Spleen (tissue), 7 donors: ENCODE data around the gene CPN2.

Source experiments
- POLR2A ChIP-seq, 3 donors: fragments of 450-650 bp; IDR thresholded peaks; one replicate each; pipeline ENCODE4 v1.5.1; 2017; ENCODE audit warnings: antibody characterized with exemption in 3 of 3, mild to moderate bottlenecking in 1 of 3
- POLR2AphosphoS5 ChIP-seq, 3 donors: sonication (generic); formaldehyde crosslinking; IDR thresholded peaks; one replicate each; pipeline ENCODE4 v1.5.1; 2017; ENCODE audit warnings: antibody characterized with exemption in 3 of 3
- TF ChIP-seq, protein P1 (sequence below), 11 experiments: fragments of 200-600 bp in 7 of 11; fragments of 450-650 bp in 4 of 11; sonication (generic) in 4 of 11; IDR thresholded peaks in 8 of 11; conservative IDR thresholded peaks in 3 of 11; 1 replicate in 7 of 11; 2 replicates in 4 of 11; pipeline versions ENCODE4 v1.4.0 to v1.8.0; 2016 to 2021; ENCODE audit warnings: antibody characterized with exemption in 11 of 11, inconsistent platforms in 4 of 11, mild to moderate bottlenecking in 1 of 11
- donor health status: DM: no; HTN: no; CAD: no; lungs with moderate emphysema.
- donor health status: DM: no; HTN: no; CAD: no.
- donor health status: DM: no; HTN: no; CAD: no.

DNA sequence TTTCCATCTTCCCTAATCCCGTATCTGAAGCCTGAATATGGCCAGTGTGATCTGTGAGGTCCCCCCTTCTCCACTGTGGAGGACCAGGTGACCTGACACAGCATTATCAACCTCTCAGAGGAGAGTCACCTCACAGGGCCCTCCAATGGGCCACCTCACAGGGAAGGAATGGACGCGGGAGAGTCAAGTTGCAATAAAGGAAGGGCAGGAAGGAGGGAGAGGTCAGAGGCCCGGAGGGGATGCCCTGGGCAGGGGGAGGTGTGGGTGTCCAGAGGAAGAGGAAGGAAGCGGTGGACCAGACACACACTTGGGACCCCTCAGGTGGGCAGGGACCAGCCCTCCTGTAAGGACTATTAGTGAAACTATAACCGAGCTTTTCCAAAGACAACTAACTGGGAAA is 33.0 kb upstream of the CPN2 start:
- TF ChIP-seq POLR2A (IDR thresholded peaks at IDR 0.05) = no peak
- TF ChIP-seq, protein P1, sequence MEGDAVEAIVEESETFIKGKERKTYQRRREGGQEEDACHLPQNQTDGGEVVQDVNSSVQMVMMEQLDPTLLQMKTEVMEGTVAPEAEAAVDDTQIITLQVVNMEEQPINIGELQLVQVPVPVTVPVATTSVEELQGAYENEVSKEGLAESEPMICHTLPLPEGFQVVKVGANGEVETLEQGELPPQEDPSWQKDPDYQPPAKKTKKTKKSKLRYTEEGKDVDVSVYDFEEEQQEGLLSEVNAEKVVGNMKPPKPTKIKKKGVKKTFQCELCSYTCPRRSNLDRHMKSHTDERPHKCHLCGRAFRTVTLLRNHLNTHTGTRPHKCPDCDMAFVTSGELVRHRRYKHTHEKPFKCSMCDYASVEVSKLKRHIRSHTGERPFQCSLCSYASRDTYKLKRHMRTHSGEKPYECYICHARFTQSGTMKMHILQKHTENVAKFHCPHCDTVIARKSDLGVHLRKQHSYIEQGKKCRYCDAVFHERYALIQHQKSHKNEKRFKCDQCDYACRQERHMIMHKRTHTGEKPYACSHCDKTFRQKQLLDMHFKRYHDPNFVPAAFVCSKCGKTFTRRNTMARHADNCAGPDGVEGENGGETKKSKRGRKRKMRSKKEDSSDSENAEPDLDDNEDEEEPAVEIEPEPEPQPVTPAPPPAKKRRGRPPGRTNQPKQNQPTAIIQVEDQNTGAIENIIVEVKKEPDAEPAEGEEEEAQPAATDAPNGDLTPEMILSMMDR (IDR thresholded peaks at IDR 0.05 in 8 of 11, conservative IDR thresholded peaks at IDR 0.05 in 3 of 11) = no peak
- TF ChIP-seq POLR2AphosphoS5 (IDR thresholded peaks at IDR 0.05) = no peak
